ENCODE results near the gene NLRP14.

- TF ChIP-seq CTCF (IDR thresholded peaks at IDR 0.05 in 4 of 5, conservative IDR thresholded peaks at IDR 0.05 in 1 of 5), result no peak
- TF ChIP-seq POLR2A (IDR thresholded peaks at IDR 0.05), result no peak
These were observed 1.0 kb downstream of the NLRP14 start for GRCh38 chr11:7021318-7021717.
